ENCODE measurements around the gene HTT-AS. TPM values are rescaled to one million over a fixed set of nuclear protein-coding genes. Genes with fewer than 3 reads are reported as not detected.

The HTT-AS gene
- total RNA-seq, 1 donor from 2014 or later = not detected

DNA sequence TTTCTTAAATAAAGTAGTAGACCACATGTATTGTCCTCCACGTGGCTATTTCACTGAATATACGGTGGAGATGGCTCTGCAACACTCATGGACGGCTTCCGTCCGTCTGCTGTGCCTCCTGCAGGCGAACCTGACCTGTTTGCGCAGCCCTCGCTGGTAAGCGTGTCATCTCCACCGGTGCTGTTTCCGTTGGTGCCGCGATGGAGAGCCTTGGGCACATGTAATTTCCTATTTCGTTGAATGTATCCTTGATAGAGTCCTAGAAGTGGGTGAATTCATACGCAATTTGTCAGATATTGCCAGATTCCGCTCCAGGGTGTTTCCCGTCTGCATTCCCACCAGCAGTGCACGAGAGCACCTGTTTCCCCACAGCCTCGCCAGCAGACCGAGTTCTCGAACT is 48.5 kb downstream of the HTT-AS start:
- TF ChIP-seq, protein P1, sequence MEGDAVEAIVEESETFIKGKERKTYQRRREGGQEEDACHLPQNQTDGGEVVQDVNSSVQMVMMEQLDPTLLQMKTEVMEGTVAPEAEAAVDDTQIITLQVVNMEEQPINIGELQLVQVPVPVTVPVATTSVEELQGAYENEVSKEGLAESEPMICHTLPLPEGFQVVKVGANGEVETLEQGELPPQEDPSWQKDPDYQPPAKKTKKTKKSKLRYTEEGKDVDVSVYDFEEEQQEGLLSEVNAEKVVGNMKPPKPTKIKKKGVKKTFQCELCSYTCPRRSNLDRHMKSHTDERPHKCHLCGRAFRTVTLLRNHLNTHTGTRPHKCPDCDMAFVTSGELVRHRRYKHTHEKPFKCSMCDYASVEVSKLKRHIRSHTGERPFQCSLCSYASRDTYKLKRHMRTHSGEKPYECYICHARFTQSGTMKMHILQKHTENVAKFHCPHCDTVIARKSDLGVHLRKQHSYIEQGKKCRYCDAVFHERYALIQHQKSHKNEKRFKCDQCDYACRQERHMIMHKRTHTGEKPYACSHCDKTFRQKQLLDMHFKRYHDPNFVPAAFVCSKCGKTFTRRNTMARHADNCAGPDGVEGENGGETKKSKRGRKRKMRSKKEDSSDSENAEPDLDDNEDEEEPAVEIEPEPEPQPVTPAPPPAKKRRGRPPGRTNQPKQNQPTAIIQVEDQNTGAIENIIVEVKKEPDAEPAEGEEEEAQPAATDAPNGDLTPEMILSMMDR (IDR thresholded peaks at IDR 0.05; ENCODE audit: insufficient read depth, low read length, poor library complexity, severe bottlenecking) = no peak
- no peak for DNase-seq (ENCODE audit: low read depth)
- Histone ChIP-seq H3K27me3 (ENCODE audit: control insufficient read depth, insufficient read depth, low read length) (peaks cover 7% of the 10 kb centered on the region), H3K36me3 (ENCODE audit: control insufficient read depth, insufficient read depth, low read length) (no peaks in the 10 kb centered on the region), H3K4me3 (ENCODE audit: low read depth, low read length) (no peak overlapping the region)

DNA sequence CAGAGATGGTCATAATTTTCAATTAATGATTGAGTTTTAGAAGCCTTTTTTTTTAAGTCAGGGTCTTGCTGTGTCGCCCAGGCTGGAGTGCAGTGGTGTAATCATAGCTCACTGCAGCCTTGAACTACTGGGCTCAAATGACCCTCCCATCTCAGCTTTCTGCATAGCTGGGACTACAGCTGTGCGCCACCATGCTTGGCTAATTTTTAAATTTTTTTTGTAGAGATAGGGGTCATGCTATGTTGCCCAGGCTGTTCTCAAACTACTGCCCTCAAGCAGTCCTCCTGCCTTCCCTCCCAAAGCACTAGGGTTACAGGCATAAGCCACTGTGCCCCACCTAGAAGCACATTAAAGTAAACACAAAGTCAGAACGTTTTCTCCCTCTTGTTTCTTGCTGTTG is 51.7 kb downstream of the HTT-AS start:
- peaks cover 4% of the 10 kb centered on the region for H3K27me3 ChIP-seq (ENCODE audit: control insufficient read depth, insufficient read depth, low read length)
- TF ChIP-seq, protein P1 (IDR thresholded peaks at IDR 0.05; ENCODE audit: insufficient read depth, low read length, poor library complexity, severe bottlenecking) = no peak
- DNase-seq (ENCODE audit: low read depth) = no peak
- H3K4me3 ChIP-seq (ENCODE audit: low read depth, low read length) = no peak overlapping the region
- H3K36me3 ChIP-seq (ENCODE audit: control insufficient read depth, insufficient read depth, low read length) = no peaks in the 10 kb centered on the region

DNA sequence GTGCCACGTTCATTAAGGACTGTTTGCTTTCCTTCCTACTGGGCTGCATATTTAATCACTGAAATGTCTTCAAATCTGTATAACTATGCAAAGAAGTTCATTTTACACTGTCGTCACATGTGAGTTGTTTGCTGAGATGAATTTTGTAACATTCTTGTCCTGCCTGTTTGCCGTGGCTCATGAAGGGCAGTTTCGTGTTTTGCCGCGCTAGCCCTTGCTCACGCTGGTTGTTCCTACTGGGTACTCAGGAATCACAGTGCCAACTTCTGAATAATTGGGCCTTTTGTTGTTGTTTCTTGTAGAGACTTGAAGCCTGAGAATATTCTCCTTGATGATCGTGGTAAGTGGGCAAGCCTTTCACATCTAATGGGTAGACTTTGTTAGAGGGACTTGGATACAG is 52.2 kb downstream of the HTT-AS start:
- H3K36me3 ChIP-seq (ENCODE audit: control insufficient read depth, insufficient read depth, low read length) = no peaks in the 10 kb centered on the region
- no peak for DNase-seq (ENCODE audit: low read depth)
- TF ChIP-seq, protein P1 (IDR thresholded peaks at IDR 0.05; ENCODE audit: insufficient read depth, low read length, poor library complexity, severe bottlenecking) = no peak
- H3K4me3 ChIP-seq (ENCODE audit: low read depth, low read length) = no peak overlapping the region
- H3K27me3 ChIP-seq (ENCODE audit: control insufficient read depth, insufficient read depth, low read length) = peaks cover 4% of the 10 kb centered on the region

DNA sequence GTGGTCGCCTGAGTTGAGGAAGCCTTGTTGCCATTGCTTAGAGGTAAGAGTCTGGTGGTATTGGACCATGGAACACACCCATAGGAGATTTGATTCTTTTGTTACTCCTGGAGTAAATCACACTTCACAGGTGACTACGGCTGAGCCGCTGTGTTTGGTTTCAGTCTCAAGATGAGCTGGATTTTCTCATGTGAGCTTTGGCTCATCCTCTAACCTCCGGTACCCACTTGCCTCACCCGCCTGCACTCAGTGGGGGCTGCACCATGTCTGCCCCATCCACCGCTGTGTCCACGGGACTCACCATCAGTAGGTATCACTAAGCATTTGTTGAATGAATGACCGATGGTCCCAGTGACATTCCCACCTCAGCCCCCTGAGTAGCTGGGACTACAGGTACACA is 52.7 kb downstream of the HTT-AS start:
- H3K4me3 ChIP-seq (ENCODE audit: low read depth, low read length) = no peak overlapping the region
- H3K36me3 ChIP-seq (ENCODE audit: control insufficient read depth, insufficient read depth, low read length) = no peaks in the 10 kb centered on the region
- no peak for DNase-seq (ENCODE audit: low read depth)
- peaks cover 4% of the 10 kb centered on the region for H3K27me3 ChIP-seq (ENCODE audit: control insufficient read depth, insufficient read depth, low read length)
- TF ChIP-seq, protein P1 (IDR thresholded peaks at IDR 0.05; ENCODE audit: insufficient read depth, low read length, poor library complexity, severe bottlenecking) = no peak

DNA sequence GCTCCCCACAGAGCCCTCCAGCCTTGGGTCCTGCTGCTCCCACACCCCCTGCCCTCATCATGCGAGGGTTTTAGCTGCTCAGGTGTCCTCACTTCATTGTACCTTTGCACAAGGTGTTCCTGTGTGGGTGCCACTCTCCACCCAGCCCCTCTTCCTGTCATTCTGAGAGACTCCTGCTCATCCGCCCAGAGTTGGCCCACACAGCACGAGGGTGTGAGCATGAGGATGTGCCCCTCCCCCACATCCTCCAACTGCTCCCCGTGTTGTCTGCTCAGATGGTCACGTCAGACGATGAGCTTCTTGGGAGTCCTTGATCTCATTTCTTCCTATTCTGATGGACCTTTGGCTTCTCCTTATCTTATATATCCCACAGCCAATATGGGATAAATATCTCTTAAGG is 53.2 kb downstream of the HTT-AS start:
- no peak for DNase-seq (ENCODE audit: low read depth)
- TF ChIP-seq, protein P1 (IDR thresholded peaks at IDR 0.05; ENCODE audit: insufficient read depth, low read length, poor library complexity, severe bottlenecking) = no peak
- Histone ChIP-seq H3K4me3 (ENCODE audit: low read depth, low read length) (no peak overlapping the region), H3K36me3 (ENCODE audit: control insufficient read depth, insufficient read depth, low read length) (no peaks in the 10 kb centered on the region), H3K27me3 (ENCODE audit: control insufficient read depth, insufficient read depth, low read length) (peaks cover 4% of the 10 kb centered on the region)

DNA sequence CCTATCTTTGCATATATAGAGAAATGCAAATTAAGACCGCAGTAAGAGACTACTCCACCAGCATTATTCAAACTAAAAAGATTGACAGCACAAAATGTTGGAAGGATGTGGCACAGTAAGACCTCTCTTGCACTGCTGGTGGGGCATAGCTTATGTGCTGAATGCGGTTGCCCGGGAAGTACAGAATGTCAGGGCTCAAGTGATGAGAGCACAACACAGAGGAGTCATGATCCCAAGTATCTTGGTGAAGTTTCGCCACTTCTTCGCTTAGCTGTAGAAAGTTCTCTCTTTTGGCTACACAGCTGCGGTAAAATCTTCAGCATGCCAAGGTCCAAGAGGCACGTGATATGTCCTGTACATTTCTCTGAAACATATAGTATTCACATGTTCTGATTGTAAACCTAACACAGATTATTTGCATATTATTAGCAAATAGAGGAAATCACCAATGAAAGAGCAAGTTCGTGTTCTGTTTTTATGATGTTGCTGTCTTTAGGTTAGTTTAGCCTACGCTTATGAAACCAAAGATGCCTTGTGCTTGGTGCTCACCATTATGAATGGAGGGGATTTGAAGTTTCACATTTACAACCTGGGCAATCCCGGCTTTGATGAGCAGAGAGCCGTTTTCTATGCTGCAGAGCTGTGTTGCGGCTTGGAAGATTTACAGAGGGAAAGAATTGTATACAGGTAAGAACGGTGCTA is 55.0 kb downstream of the HTT-AS start:
- Histone ChIP-seq H3K4me3 (ENCODE audit: low read depth, low read length) (no peak overlapping the region), H3K36me3 (ENCODE audit: control insufficient read depth, insufficient read depth, low read length) (no peaks in the 10 kb centered on the region), H3K27me3 (ENCODE audit: control insufficient read depth, insufficient read depth, low read length) (peaks cover 4% of the 10 kb centered on the region)
- TF ChIP-seq, protein P1 (IDR thresholded peaks at IDR 0.05; ENCODE audit: insufficient read depth, low read length, poor library complexity, severe bottlenecking) = no peak
- DNase-seq (ENCODE audit: low read depth) = no peak
